Mesenchymal stem cell (in vitro differentiated cells and primary cell): ENCODE data around the gene CTLA4.

Experiments
- DNase-seq: peaks from one replicate; pipeline ENCODE4 v3.0.0-alpha.2; 2013
- H2AFZ ChIP-seq: one replicate; pipeline ENCODE4 v1.6.1; 2013; ENCODE audit warnings: low read depth, mild to moderate bottlenecking, control low read depth, inconsistent platforms, low read length, moderate library complexity
- H2AK5ac ChIP-seq: 2 replicates; pipeline ENCODE4 v1.6.1; 2013; ENCODE audit warnings: low read length, moderate library complexity, mild to moderate bottlenecking, inconsistent platforms; ENCODE audit not compliant: severe bottlenecking
- H2BK120ac ChIP-seq: one replicate; pipeline ENCODE4 v1.6.1; 2013; ENCODE audit warnings: low read depth, mild to moderate bottlenecking, inconsistent platforms, low read length, moderate library complexity
- H2BK12ac ChIP-seq, 2 experiments: one replicate each; pipeline ENCODE4 v1.6.1; 2013; ENCODE audit warnings: inconsistent platforms in 2 of 2, low read length in 2 of 2, mild to moderate bottlenecking in 2 of 2, moderate library complexity in 2 of 2, control low read depth in 1 of 2
- H2BK15ac ChIP-seq: one replicate; pipeline ENCODE4 v1.6.1; 2013; ENCODE audit warnings: mild to moderate bottlenecking, low read depth, inconsistent platforms; ENCODE audit not compliant: poor library complexity, severe bottlenecking
- H2BK5ac ChIP-seq: 2 replicates; pipeline ENCODE4 v1.6.1; 2013; ENCODE audit warnings: low read depth, mild to moderate bottlenecking, low read length, control low read depth, inconsistent platforms; ENCODE audit not compliant: poor library complexity, severe bottlenecking
- H3K14ac ChIP-seq, 2 experiments: one replicate each; pipeline ENCODE4 v1.6.1; 2013; ENCODE audit warnings: inconsistent platforms in 2 of 2, low read length in 2 of 2, control low read depth in 1 of 2, mild to moderate bottlenecking in 1 of 2, moderate library complexity in 1 of 2
- H3K18ac ChIP-seq, 2 experiments: one replicate each; pipeline ENCODE4 v1.6.1; 2013; ENCODE audit warnings: inconsistent platforms in 2 of 2, low read length in 2 of 2, control low read depth in 1 of 2, low read depth in 1 of 2, mild to moderate bottlenecking in 1 of 2
- H3K23ac ChIP-seq, 2 experiments: one replicate each; pipeline ENCODE4 v1.6.1; 2013; ENCODE audit warnings: inconsistent platforms in 2 of 2, low read length in 2 of 2, mild to moderate bottlenecking in 2 of 2, moderate library complexity in 2 of 2, control low read depth in 1 of 2
- H3K27ac ChIP-seq: 2 replicates; pipeline ENCODE4 v1.5.1; 2013; ENCODE audit warnings: mild to moderate bottlenecking, moderate library complexity, low read length, control low read depth, inconsistent platforms; ENCODE audit not compliant: poor library complexity, severe bottlenecking
- H3K27me3 ChIP-seq, 2 experiments: 2 replicates each; pipeline versions ENCODE4 v1.6.1 to v1.7.0; 2013; ENCODE audit warnings: low read length in 2 of 2, mild to moderate bottlenecking in 2 of 2, moderate library complexity in 2 of 2, control low read depth in 1 of 2, inconsistent platforms in 1 of 2; ENCODE audit not compliant: control insufficient read depth in 1 of 2, insufficient read depth in 1 of 2
- H3K36me3 ChIP-seq, 2 experiments: 2 replicates each; pipeline versions ENCODE4 v1.6.1 to v1.7.0; 2013; ENCODE audit warnings: low read length in 2 of 2, control low read depth in 1 of 2, inconsistent platforms in 1 of 2, low read depth in 1 of 2, mild to moderate bottlenecking in 1 of 2; ENCODE audit not compliant: insufficient read depth in 2 of 2, control insufficient read depth in 1 of 2
- H3K4ac ChIP-seq, 2 experiments: one replicate each; pipeline ENCODE4 v1.6.1; 2013; ENCODE audit warnings: inconsistent platforms in 2 of 2, low read length in 2 of 2, mild to moderate bottlenecking in 2 of 2, moderate library complexity in 2 of 2, control low read depth in 1 of 2, low read depth in 1 of 2
- H3K4me1 ChIP-seq: 2 replicates; pipeline ENCODE4 v1.6.1; 2013; ENCODE audit warnings: low read depth, low read length, control low read depth; ENCODE audit not compliant: control insufficient read depth, insufficient read depth
- H3K4me2 ChIP-seq: 2 replicates; pipeline ENCODE4 v1.6.1; 2013; ENCODE audit warnings: low read length, mild to moderate bottlenecking, inconsistent platforms; ENCODE audit not compliant: poor library complexity, severe bottlenecking
- H3K4me3 ChIP-seq, 2 experiments: 2 replicates each; pipeline versions ENCODE4 v1.5.1 to v1.7.0; 2013; ENCODE audit warnings: low read length in 2 of 2, mild to moderate bottlenecking in 2 of 2, control low read depth in 1 of 2, low read depth in 1 of 2; ENCODE audit not compliant: insufficient read depth in 1 of 2
- H3K79me1 ChIP-seq: replicated peaks from 2 replicates; pipeline ENCODE4 v1.6.1; 2013; ENCODE audit warnings: mild to moderate bottlenecking, control low read depth, low read length, inconsistent platforms; ENCODE audit not compliant: poor library complexity, severe bottlenecking
- H3K9ac ChIP-seq: 2 replicates; pipeline ENCODE4 v1.7.0; 2013; ENCODE audit warnings: mild to moderate bottlenecking, low read length, moderate library complexity
- H3K9me3 ChIP-seq: 2 replicates; pipeline ENCODE4 v1.7.0; 2013; ENCODE audit warnings: mild to moderate bottlenecking, low read length; ENCODE audit not compliant: control insufficient read depth
- H4K8ac ChIP-seq: one replicate; pipeline ENCODE4 v1.6.1; 2013; ENCODE audit warnings: inconsistent platforms, mild to moderate bottlenecking, low read length, moderate library complexity
- H4K91ac ChIP-seq: one replicate; pipeline ENCODE4 v1.6.1; 2013; ENCODE audit warnings: mild to moderate bottlenecking, low read length, inconsistent platforms
- WGBS: methylation state at CpG from one replicate; pipeline ENCODE4 v1.1.7; 2013; ENCODE audit warnings: mixed read lengths; 5-methylcytosine and 5-hydroxymethylcytosine counted together

Gene CTLA4

GRCh38 chr2:203840655-203841205 is 26.8 kb upstream of the CTLA4 start:
- no peaks in the 10 kb centered on the region for H3K9me3 ChIP-seq
- H2AFZ ChIP-seq, result no peak overlapping the region
- no peak overlapping the region for H2BK120ac ChIP-seq
- 95% methylated on average over 2 of the region's 5 CpGs for WGBS
- H3K79me1 ChIP-seq, result no peaks in the 10 kb centered on the region
- H4K8ac ChIP-seq, result no peak overlapping the region
- H3K4me2 ChIP-seq, result no peak overlapping the region
- no peak overlapping the region for H3K14ac ChIP-seq
- H3K4ac ChIP-seq, result no peak overlapping the region
- no peak overlapping the region for H3K23ac ChIP-seq
- no peak overlapping the region for H2AK5ac ChIP-seq
- no peak overlapping the region for H3K4me3 ChIP-seq
- no peaks in the 10 kb centered on the region for H3K36me3 ChIP-seq
- H3K27ac ChIP-seq, result no peak overlapping the region
- no peak overlapping the region for H2BK15ac ChIP-seq
- peaks cover 0 to 4% of the 10 kb centered on the region in 2 experiments for H3K27me3 ChIP-seq
- no peak overlapping the region for H4K91ac ChIP-seq
- peaks cover 1% of the 10 kb centered on the region for H3K4me1 ChIP-seq
- H2BK5ac ChIP-seq, result no peak overlapping the region
- DNase-seq, result no peak
- H3K9ac ChIP-seq, result no peak overlapping the region
- no peak overlapping the region for H2BK12ac ChIP-seq
- H3K18ac ChIP-seq, result no peak overlapping the region

- Histone ChIP-seq H3K4me3 (no peak overlapping the region), H3K27ac (no peak overlapping the region), H3K4ac (no peak overlapping the region), H2BK12ac (no peak overlapping the region), H3K36me3 (no peaks in the 10 kb centered on the region), H3K9me3 (no peaks in the 10 kb centered on the region), H3K4me1 (peaks cover 1% of the 10 kb centered on the region), H2AK5ac (no peak overlapping the region), H2BK5ac (no peak overlapping the region), H3K23ac (no peak overlapping the region), H3K18ac (no peak overlapping the region), H3K27me3 (peaks cover 0 to 4% of the 10 kb centered on the region in 2 experiments), H3K79me1 (no peaks in the 10 kb centered on the region), H3K4me2 (no peak overlapping the region), H3K14ac (no peak overlapping the region), H2AFZ (no peak overlapping the region), H2BK15ac (no peak overlapping the region), H3K9ac (no peak overlapping the region), H2BK120ac (no peak overlapping the region), H4K91ac (no peak overlapping the region), H4K8ac (no peak overlapping the region)
- no peak for DNase-seq
- 98% methylated on average over 3 of the region's 5 CpGs for WGBS
Observed at GRCh38 chr2:203841654-203842053, 25.9 kb upstream of the CTLA4 start.

GRCh38 chr2:203842373-203842772 is 25.2 kb upstream of the CTLA4 start:
- no peak overlapping the region for H3K14ac ChIP-seq
- no peak overlapping the region for H3K4ac ChIP-seq
- H3K18ac ChIP-seq, result no peak overlapping the region
- H2AK5ac ChIP-seq, result no peak overlapping the region
- no peak overlapping the region for H2BK5ac ChIP-seq
- no peak overlapping the region for H4K91ac ChIP-seq
- H3K4me2 ChIP-seq, result no peak overlapping the region
- no peak overlapping the region for H3K27ac ChIP-seq
- peaks cover 1% of the 10 kb centered on the region for H3K4me1 ChIP-seq
- DNase-seq, result no peak
- no peak overlapping the region for H2BK120ac ChIP-seq
- no peaks in the 10 kb centered on the region for H3K36me3 ChIP-seq
- H3K27me3 ChIP-seq, result peaks cover 0 to 4% of the 10 kb centered on the region in 2 experiments
- H3K23ac ChIP-seq, result no peak overlapping the region
- no peaks in the 10 kb centered on the region for H3K9me3 ChIP-seq
- H3K4me3 ChIP-seq, result no peak overlapping the region
- no peak overlapping the region for H2AFZ ChIP-seq
- no peak overlapping the region for H2BK12ac ChIP-seq
- no peak overlapping the region for H3K9ac ChIP-seq
- H3K79me1 ChIP-seq, result no peaks in the 10 kb centered on the region
- 63% methylated on average over 3 of the region's 5 CpGs for WGBS
- no peak overlapping the region for H4K8ac ChIP-seq
- H2BK15ac ChIP-seq, result no peak overlapping the region

- Histone ChIP-seq H2AFZ (no peak overlapping the region), H2AK5ac (no peak overlapping the region), H4K8ac (no peak overlapping the region), H2BK120ac (no peak overlapping the region), H3K27me3 (peaks cover 0 to 6% of the 10 kb centered on the region in 2 experiments), H3K4me3 (no peak overlapping the region), H3K27ac (no peak overlapping the region), H3K18ac (no peak overlapping the region), H3K4me1 (no peaks in the 10 kb centered on the region), H4K91ac (no peak overlapping the region), H3K9me3 (no peaks in the 10 kb centered on the region), H3K4me2 (no peak overlapping the region), H3K36me3 (no peaks in the 10 kb centered on the region), H2BK15ac (no peak overlapping the region), H3K14ac (no peak overlapping the region), H2BK5ac (no peak overlapping the region), H3K4ac (no peak overlapping the region), H3K79me1 (no peaks in the 10 kb centered on the region), H3K9ac (no peak overlapping the region), H2BK12ac (no peak overlapping the region), H3K23ac (no peak overlapping the region)
- no peak for DNase-seq
- 89% methylated on average over 8 of the region's 8 CpGs for WGBS
Observed at GRCh38 chr2:203846490-203847105, 21.0 kb upstream of the CTLA4 start.
